Measurements from ENCODE around the gene PDILT. TPM values are rescaled to one million over a fixed set of nuclear protein-coding genes. Genes with fewer than 3 reads are reported as not detected.
A peak's percentile ranks its signal among the peaks of the same experiment; 100 is the strongest.

PDILT gene
- total RNA-seq, 1 donor from 2014 or later = not detected

DNA sequence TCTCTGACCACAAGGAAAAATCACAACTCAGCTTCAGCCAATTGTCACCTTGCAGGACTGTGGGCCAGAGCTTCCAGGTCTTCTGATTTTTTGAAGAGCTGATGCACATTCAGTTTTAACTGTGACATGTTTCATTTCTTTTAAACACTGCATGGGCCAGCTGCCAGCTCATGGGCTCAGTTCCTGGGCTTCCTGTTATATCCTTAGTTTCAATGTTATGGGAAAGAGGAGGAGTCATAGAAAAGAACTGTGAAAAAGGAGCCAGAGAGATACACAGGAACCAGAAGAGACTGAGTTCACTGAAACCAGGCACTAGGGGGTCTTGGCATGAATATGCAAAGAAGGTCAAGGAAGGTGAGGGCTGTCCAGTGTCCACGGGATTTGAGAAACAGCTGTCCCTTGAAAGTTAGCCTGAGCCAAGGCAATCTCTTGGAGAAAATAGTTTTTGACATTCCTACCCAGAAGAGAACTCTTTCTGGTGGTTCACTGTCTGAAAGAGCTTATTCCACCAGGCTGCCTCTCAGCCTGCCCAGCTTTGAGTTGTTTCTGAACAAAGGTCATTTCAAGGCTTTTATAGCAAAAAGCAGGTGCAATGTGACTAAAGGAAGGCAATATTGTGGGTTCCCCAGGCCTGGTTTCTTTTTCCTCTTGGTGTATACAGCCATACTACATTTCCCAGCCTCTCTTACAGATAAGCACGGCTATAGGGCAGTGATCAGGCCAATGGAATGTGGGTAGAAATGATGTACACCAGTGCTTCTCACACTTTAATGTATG is 10.5 kb downstream of the PDILT start:
- Histone ChIP-seq H3K27me3 (ENCODE audit: insufficient read depth, low read length) (no peaks in the 10 kb centered on the region), H4K20me1 (ENCODE audit: insufficient read depth, low read length) (no peaks in the 10 kb centered on the region), H2AFZ (ENCODE audit: low read depth, low read length) (no peak overlapping the region), H3K4me2 (ENCODE audit: low read length) (no peak overlapping the region), H3K36me3 (ENCODE audit: insufficient read depth, low read length) (no peaks in the 10 kb centered on the region), H3K4me3 (ENCODE audit: insufficient read depth, low read depth, low read length) (no peak overlapping the region), H3K79me2 (ENCODE audit: insufficient read depth, low read length) (no peaks in the 10 kb centered on the region), H3K9ac (ENCODE audit: low read length) (no peak overlapping the region), H3K4me1 (ENCODE audit: insufficient read depth, low read length) (no peaks in the 10 kb centered on the region), H3K27ac (ENCODE audit: low read depth, low read length) (no peak overlapping the region), H3K9me3 (ENCODE audit: insufficient read depth, low read depth, low read length) (no peaks in the 10 kb centered on the region)
- FAIRE-seq (no peak), DNase-seq (ENCODE audit: low read depth) (no peak)
- Mint-ChIP-seq H3K27ac (ENCODE audit: unreplicated experiment) (peak overlapping the region; percentile 13), H3K4me1 (ENCODE audit: low read depth, unreplicated experiment) (peaks cover 6% of the 10 kb centered on the region), H3K27me3 (ENCODE audit: low read depth, unreplicated experiment) (peaks cover 10% of the 10 kb centered on the region), H3K9me3 (ENCODE audit: unreplicated experiment) (no peaks in the 10 kb centered on the region), H3K4me3 (ENCODE audit: unreplicated experiment) (no peak overlapping the region), H3K36me3 (ENCODE audit: low read depth, unreplicated experiment) (no peaks in the 10 kb centered on the region)
- no peak for TF ChIP-seq EZH2 (IDR thresholded peaks at IDR 0.05; ENCODE audit: insufficient read depth, low read length)
- TF ChIP-seq, protein P1, sequence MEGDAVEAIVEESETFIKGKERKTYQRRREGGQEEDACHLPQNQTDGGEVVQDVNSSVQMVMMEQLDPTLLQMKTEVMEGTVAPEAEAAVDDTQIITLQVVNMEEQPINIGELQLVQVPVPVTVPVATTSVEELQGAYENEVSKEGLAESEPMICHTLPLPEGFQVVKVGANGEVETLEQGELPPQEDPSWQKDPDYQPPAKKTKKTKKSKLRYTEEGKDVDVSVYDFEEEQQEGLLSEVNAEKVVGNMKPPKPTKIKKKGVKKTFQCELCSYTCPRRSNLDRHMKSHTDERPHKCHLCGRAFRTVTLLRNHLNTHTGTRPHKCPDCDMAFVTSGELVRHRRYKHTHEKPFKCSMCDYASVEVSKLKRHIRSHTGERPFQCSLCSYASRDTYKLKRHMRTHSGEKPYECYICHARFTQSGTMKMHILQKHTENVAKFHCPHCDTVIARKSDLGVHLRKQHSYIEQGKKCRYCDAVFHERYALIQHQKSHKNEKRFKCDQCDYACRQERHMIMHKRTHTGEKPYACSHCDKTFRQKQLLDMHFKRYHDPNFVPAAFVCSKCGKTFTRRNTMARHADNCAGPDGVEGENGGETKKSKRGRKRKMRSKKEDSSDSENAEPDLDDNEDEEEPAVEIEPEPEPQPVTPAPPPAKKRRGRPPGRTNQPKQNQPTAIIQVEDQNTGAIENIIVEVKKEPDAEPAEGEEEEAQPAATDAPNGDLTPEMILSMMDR (IDR thresholded peaks at IDR 0.05; ENCODE audit: insufficient read depth, low read depth, low read length) = no peak

DNA sequence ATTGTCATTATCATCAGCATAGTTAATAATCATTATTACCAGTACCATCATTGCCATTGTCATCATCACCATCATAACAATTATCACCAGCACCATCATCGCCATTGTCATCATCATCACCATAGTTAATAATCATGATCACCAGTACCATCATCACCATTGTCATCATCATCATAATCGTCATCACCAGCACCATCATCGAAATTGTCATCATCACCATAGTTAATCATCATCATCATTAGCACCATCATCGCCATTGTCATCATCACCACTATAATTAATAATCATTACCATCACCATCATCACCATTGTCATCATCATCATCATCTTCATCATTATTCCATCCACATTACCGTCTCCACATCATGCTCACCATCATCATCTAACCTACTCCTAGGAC is 13.5 kb downstream of the PDILT start:
- DNase-seq (ENCODE audit: low read depth) (no peak), FAIRE-seq (no peak)
- H3K27me3 Mint-ChIP-seq (ENCODE audit: low read depth, unreplicated experiment) = peaks cover 18% of the 10 kb centered on the region
- H3K27ac ChIP-seq (ENCODE audit: low read depth, low read length) = no peak overlapping the region
- peaks cover 6% of the 10 kb centered on the region for H3K4me1 Mint-ChIP-seq (ENCODE audit: low read depth, unreplicated experiment)
- no peaks in the 10 kb centered on the region for H3K79me2 ChIP-seq (ENCODE audit: insufficient read depth, low read length)
- H2AFZ ChIP-seq (ENCODE audit: low read depth, low read length) = no peak overlapping the region
- H3K27ac Mint-ChIP-seq (ENCODE audit: unreplicated experiment) = no peak overlapping the region
- TF ChIP-seq, protein P1 (IDR thresholded peaks at IDR 0.05; ENCODE audit: insufficient read depth, low read depth, low read length) = no peak
- TF ChIP-seq EZH2 (IDR thresholded peaks at IDR 0.05; ENCODE audit: insufficient read depth, low read length) = no peak
- no peaks in the 10 kb centered on the region for H3K9me3 ChIP-seq (ENCODE audit: insufficient read depth, low read depth, low read length)
- H3K9ac ChIP-seq (ENCODE audit: low read length) = no peak overlapping the region
- H3K4me3 ChIP-seq (ENCODE audit: insufficient read depth, low read depth, low read length) = no peak overlapping the region
- H3K27me3 ChIP-seq (ENCODE audit: insufficient read depth, low read length) = no peaks in the 10 kb centered on the region
- H3K36me3 ChIP-seq (ENCODE audit: insufficient read depth, low read length) = no peaks in the 10 kb centered on the region
- no peaks in the 10 kb centered on the region for H4K20me1 ChIP-seq (ENCODE audit: insufficient read depth, low read length)
- H3K4me1 ChIP-seq (ENCODE audit: insufficient read depth, low read length) = no peaks in the 10 kb centered on the region
- H3K9me3 Mint-ChIP-seq (ENCODE audit: unreplicated experiment) = no peaks in the 10 kb centered on the region
- H3K36me3 Mint-ChIP-seq (ENCODE audit: low read depth, unreplicated experiment) = no peaks in the 10 kb centered on the region
- H3K4me3 Mint-ChIP-seq (ENCODE audit: unreplicated experiment) = no peak overlapping the region
- no peak overlapping the region for H3K4me2 ChIP-seq (ENCODE audit: low read length)

DNA sequence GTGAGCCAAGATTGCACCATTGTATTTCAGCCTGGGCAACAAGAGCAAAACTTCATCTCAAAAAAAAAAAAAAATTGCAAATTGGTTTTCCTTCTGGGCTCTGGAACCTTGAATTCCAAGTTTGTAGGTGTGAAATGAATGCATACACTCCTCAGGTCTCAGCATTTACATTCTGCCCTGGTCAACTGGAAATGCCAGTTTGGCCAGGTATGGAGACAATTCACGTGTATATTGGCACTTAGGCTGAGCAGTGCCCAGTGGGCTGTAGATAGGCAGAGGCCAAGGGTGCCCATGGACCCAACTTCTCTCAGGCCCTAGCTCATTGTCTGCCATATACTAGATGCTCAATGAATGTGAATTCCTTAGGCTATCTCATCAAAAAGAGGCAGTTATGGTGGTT is 15.7 kb downstream of the PDILT start:
- H3K27me3 Mint-ChIP-seq (ENCODE audit: low read depth, unreplicated experiment) = peaks cover 27% of the 10 kb centered on the region

More for the DNA sequence above, 15.7 kb downstream of the PDILT start:
- Histone ChIP-seq H3K36me3 (ENCODE audit: insufficient read depth, low read length) (no peaks in the 10 kb centered on the region), H3K27ac (ENCODE audit: low read depth, low read length) (no peak overlapping the region), H4K20me1 (ENCODE audit: insufficient read depth, low read length) (no peaks in the 10 kb centered on the region), H3K79me2 (ENCODE audit: insufficient read depth, low read length) (no peaks in the 10 kb centered on the region), H3K9me3 (ENCODE audit: insufficient read depth, low read depth, low read length) (no peaks in the 10 kb centered on the region), H3K9ac (ENCODE audit: low read length) (no peak overlapping the region), H3K4me2 (ENCODE audit: low read length) (no peak overlapping the region), H2AFZ (ENCODE audit: low read depth, low read length) (no peak overlapping the region), H3K27me3 (ENCODE audit: insufficient read depth, low read length) (no peaks in the 10 kb centered on the region), H3K4me1 (ENCODE audit: insufficient read depth, low read length) (no peaks in the 10 kb centered on the region), H3K4me3 (ENCODE audit: insufficient read depth, low read depth, low read length) (no peak overlapping the region)
- Mint-ChIP-seq H3K4me3 (ENCODE audit: unreplicated experiment) (no peak overlapping the region), H3K27ac (ENCODE audit: unreplicated experiment) (no peak overlapping the region), H3K9me3 (ENCODE audit: unreplicated experiment) (no peaks in the 10 kb centered on the region), H3K36me3 (ENCODE audit: low read depth, unreplicated experiment) (no peaks in the 10 kb centered on the region), H3K4me1 (ENCODE audit: low read depth, unreplicated experiment) (peaks cover 4% of the 10 kb centered on the region)
- no peak for FAIRE-seq
- TF ChIP-seq EZH2 (IDR thresholded peaks at IDR 0.05; ENCODE audit: insufficient read depth, low read length) = no peak
- no peak for DNase-seq (ENCODE audit: low read depth)

All from astrocyte (in vitro differentiated cells and primary cell).